ENCODE measurements around the gene NANOGP8. TPM values are rescaled to one million over a fixed set of nuclear protein-coding genes. Genes with fewer than 3 reads are reported as not detected.

Gene NANOGP8
- total and polyA plus RNA-seq, 9 of the 15 experiments (the other 6 are each of a cell fraction or from before 2014, with no cell fraction given) = not detected

DNA sequence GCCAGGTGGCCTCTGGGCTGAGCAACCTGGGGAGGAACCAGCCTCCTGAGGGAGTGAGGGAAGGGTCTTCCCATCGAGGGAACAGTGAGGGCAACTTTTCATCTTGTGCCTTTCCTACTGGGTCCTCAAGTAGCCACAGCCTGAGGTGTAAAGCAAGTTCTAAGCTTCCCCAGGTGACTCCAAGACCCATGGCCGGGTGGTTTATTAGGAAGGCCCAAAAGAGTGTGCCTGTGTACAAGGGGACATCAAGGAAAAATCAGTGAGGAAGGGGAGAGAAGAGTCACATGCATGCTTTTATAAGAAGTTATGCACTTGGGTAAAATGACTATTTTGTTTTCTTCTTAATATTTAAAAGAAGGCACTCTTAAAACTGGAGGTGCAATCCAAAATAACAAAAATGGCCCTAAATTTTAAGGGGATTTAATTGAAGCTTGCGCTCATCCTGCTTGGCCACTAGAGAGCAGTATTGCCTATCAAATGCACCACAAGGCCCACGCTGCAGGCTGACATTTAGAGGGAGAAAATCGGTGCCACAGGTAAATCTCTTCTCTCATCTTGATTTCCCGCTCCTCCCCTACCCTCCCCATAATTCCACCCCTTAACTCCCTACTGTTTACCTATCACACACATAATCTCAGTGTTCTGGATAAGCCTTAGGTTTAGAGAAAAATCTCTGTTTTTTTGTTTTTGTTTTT lies 6.7 kb downstream of the NANOGP8 start (continued):
- TF ChIP-seq, protein P1, sequence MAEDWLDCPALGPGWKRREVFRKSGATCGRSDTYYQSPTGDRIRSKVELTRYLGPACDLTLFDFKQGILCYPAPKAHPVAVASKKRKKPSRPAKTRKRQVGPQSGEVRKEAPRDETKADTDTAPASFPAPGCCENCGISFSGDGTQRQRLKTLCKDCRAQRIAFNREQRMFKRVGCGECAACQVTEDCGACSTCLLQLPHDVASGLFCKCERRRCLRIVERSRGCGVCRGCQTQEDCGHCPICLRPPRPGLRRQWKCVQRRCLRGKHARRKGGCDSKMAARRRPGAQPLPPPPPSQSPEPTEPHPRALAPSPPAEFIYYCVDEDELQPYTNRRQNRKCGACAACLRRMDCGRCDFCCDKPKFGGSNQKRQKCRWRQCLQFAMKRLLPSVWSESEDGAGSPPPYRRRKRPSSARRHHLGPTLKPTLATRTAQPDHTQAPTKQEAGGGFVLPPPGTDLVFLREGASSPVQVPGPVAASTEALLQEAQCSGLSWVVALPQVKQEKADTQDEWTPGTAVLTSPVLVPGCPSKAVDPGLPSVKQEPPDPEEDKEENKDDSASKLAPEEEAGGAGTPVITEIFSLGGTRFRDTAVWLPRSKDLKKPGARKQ (CRISPR knock-in tag; IDR thresholded peaks at IDR 0.05) = peak; percentile 92
- TF ChIP-seq JUND (IDR thresholded peaks at IDR 0.05; ENCODE audit: borderline replicate concordance, low read depth, low read length) (0 out of 2 replicates have a peak, but pooled peaks have one; percentile 12), JUND (tag; IDR thresholded peaks at IDR 0.05; ENCODE audit: borderline replicate concordance, low read depth, low read length) (no peak), HMBOX1 (IDR thresholded peaks at IDR 0.05) (no peak), RCOR1 (IDR thresholded peaks at IDR 0.05; ENCODE audit: borderline replicate concordance in 1 of 2, low read depth in 2 of 2, low read length in 2 of 2) (peak in 1 of 2 experiments; percentile 36; a peak in 1 of 4 replicates), DEAF1 (CRISPR knock-in tag; IDR thresholded peaks at IDR 0.05) (peak; percentile 86), ZNF197 (CRISPR knock-in tag; IDR thresholded peaks at IDR 0.05; ENCODE audit: low read depth) (no peak), KDM1A (IDR thresholded peaks at IDR 0.05) (peak; percentile 41 to 43; a peak in 3 of 4 replicates), MYC (IDR thresholded peaks at IDR 0.05; ENCODE audit: low read depth, low read length) (peak; percentile 53; the same call in 1 of the 2 replicates), MYC (CRISPR knock-in tag; IDR thresholded peaks at IDR 0.05; ENCODE audit: borderline replicate concordance, low read depth) (no peak), NFXL1 (CRISPR knock-in tag; IDR thresholded peaks at IDR 0.05) (no peak), BCLAF1 (IDR thresholded peaks at IDR 0.05; ENCODE audit: borderline replicate concordance in 1 of 2, control insufficient read depth in 1 of 2, low read depth in 2 of 2, low read length in 1 of 2) (no peak), BDP1 (IDR thresholded peaks at IDR 0.05; ENCODE audit: insufficient read depth, insufficient read length) (no peak)
- TF ChIP-seq, protein P2, sequence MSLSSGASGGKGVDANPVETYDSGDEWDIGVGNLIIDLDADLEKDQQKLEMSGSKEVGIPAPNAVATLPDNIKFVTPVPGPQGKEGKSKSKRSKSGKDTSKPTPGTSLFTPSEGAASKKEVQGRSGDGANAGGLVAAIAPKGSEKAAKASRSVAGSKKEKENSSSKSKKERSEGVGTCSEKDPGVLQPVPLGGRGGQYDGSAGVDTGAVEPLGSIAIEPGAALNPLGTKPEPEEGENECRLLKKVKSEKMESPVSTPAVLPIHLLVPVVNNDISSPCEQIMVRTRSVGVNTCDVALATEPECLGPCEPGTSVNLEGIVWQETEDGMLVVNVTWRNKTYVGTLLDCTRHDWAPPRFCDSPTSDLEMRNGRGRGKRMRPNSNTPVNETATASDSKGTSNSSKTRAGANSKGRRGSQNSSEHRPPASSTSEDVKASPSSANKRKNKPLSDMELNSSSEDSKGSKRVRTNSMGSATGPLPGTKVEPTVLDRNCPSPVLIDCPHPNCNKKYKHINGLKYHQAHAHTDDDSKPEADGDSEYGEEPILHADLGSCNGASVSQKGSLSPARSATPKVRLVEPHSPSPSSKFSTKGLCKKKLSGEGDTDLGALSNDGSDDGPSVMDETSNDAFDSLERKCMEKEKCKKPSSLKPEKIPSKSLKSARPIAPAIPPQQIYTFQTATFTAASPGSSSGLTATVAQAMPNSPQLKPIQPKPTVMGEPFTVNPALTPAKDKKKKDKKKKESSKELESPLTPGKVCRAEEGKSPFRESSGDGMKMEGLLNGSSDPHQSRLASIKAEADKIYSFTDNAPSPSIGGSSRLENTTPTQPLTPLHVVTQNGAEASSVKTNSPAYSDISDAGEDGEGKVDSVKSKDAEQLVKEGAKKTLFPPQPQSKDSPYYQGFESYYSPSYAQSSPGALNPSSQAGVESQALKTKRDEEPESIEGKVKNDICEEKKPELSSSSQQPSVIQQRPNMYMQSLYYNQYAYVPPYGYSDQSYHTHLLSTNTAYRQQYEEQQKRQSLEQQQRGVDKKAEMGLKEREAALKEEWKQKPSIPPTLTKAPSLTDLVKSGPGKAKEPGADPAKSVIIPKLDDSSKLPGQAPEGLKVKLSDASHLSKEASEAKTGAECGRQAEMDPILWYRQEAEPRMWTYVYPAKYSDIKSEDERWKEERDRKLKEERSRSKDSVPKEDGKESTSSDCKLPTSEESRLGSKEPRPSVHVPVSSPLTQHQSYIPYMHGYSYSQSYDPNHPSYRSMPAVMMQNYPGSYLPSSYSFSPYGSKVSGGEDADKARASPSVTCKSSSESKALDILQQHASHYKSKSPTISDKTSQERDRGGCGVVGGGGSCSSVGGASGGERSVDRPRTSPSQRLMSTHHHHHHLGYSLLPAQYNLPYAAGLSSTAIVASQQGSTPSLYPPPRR (CRISPR knock-in tag; IDR thresholded peaks at IDR 0.05; ENCODE audit: borderline replicate concordance) = no peak
